C4-2B (cell line): ENCODE results near the gene COASY.

ENCODE experiments used
- ZFX ChIP-seq: fragments of 450-650 bp; IDR thresholded peaks from 2 replicates; pipeline ENCODE4 v1.6.1; 2017
- TF ChIP-seq, protein P1 (sequence below): fragments of 450-650 bp; conservative IDR thresholded peaks from 2 replicates; pipeline ENCODE4 v1.5.1; 2017; ENCODE audit warnings: mild to moderate bottlenecking

DNA sequence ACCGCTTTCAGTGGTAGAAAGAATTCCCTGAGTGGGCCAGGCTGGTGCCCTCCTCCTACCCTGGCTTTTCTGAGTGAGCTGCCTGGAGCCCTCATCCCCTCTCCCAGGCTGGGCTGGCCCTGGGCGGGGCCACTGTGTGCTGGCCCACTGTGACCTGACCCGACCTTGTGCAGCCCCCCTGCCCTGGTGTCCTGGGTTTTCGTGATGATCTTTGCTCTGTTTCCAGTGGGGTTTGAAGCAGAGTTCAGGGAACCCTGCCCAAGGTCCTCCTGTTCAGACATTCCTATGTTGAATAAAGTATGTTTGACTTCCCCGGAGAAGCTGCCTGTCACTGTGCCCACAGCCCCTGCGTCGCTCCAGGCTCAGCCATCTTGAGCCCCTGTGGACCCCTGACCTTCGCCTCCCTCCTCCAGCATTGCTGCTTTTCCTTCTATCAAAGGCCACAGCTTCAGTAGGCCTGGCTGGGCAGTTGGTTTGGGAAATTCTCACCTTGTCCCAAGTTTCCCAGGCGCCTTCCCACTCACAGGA lies 39.6 kb upstream of the COASY start:
- TF ChIP-seq, protein P1, sequence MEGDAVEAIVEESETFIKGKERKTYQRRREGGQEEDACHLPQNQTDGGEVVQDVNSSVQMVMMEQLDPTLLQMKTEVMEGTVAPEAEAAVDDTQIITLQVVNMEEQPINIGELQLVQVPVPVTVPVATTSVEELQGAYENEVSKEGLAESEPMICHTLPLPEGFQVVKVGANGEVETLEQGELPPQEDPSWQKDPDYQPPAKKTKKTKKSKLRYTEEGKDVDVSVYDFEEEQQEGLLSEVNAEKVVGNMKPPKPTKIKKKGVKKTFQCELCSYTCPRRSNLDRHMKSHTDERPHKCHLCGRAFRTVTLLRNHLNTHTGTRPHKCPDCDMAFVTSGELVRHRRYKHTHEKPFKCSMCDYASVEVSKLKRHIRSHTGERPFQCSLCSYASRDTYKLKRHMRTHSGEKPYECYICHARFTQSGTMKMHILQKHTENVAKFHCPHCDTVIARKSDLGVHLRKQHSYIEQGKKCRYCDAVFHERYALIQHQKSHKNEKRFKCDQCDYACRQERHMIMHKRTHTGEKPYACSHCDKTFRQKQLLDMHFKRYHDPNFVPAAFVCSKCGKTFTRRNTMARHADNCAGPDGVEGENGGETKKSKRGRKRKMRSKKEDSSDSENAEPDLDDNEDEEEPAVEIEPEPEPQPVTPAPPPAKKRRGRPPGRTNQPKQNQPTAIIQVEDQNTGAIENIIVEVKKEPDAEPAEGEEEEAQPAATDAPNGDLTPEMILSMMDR: no peak
- no peak for TF ChIP-seq ZFX
